HCT116 (cell line): ENCODE results near the gene COL15A1. TPM values are rescaled to one million over a fixed set of nuclear protein-coding genes. Genes with fewer than 3 reads are reported as not detected.

Experiments used
- ATAC-seq: fragments of 200-7000 bp; cut with Tn5 transposase; 2 replicates; pipeline ENCODE4 v1.9.1; 2020; ENCODE audit warnings: mild to moderate bottlenecking, moderate library complexity
- BruUV-seq: library from RNA; stranded (reverse); fragments of 400-500 nt; replicated peaks from 2 replicates; lab custom pipeline; 2021; lab: Mats Ljungman, UMichigan
- CTCF ChIA-PET: fragments of 300-600 bp; sonication (Branson Sonifier 250); formaldehyde crosslinking; loops from one replicate; lab custom pipeline; 2021; ENCODE audit warnings: antibody characterized with exemption; lab: Charles Lee
- POLR2A ChIA-PET: fragments of 300-600, 350-600 bp; sonication (Branson Sonifier 250); formaldehyde crosslinking; loops from one replicate; lab custom pipeline; 2021; ENCODE audit warnings: antibody characterized with exemption; lab: Charles Lee
- RAD21 ChIA-PET, 2 experiments: fragments of 300-600 bp; sonication (Branson Sonifier 250); formaldehyde crosslinking; loops; one replicate each; lab custom pipeline; 2023; ENCODE audit warnings: low total read pairs in 2 of 2; ENCODE audit not compliant: uncharacterized antibody in 2 of 2, unreplicated experiment in 2 of 2, low non-redundant PET in 1 of 2; lab: Charles Lee
- DNase-seq: peaks from one replicate; pipeline ENCODE4 v3.0.0-alpha.2; 2010; ENCODE audit warnings: low read depth, low spot score
- H2AFZ ChIP-seq: fragments of 200-600 bp; shearing (Covaris generic), sonication (generic); 2 replicates; pipeline ENCODE4 v1.6.1; 2017; ENCODE audit warnings: low read depth, mixed run types, mixed read lengths, antibody characterized with exemption, low read length; ENCODE audit not compliant: poor library complexity, severe bottlenecking
- H3K27ac ChIP-seq: 2 replicates; pipeline ENCODE4 v1.5.1; 2012; ENCODE audit warnings: low read depth, low read length
- H3K27me3 ChIP-seq: fragments of 200-600 bp; sonication (generic); 2 replicates; pipeline ENCODE4 v1.6.1; 2016; ENCODE audit warnings: mixed run types, low read length, mixed read lengths; ENCODE audit not compliant: insufficient read depth
- H3K36me3 ChIP-seq, 2 experiments: fragments of 200-500 bp in 1 of 2; fragments of 200-600 bp in 1 of 2; sonication (Bioruptor generic) in 1 of 2; sonication (generic) in 1 of 2; 2 replicates each; pipeline versions ENCODE4 v1.5.1 to v1.6.1; 2014 to 2016; ENCODE audit warnings: low read length in 2 of 2, inconsistent platforms in 1 of 2, mixed read lengths in 1 of 2, mixed run types in 1 of 2; ENCODE audit not compliant: insufficient read depth in 2 of 2, control insufficient read depth in 1 of 2
- H3K4me1 ChIP-seq, 2 experiments: fragments of 200-600 bp in 1 of 2; sonication (generic) in 1 of 2; 2 replicates each; pipeline versions ENCODE4 v1.5.1 to v1.6.1; 2012 to 2017; ENCODE audit warnings: low read length in 2 of 2, inconsistent platforms in 1 of 2, mild to moderate bottlenecking in 1 of 2, mixed read lengths in 1 of 2, mixed run types in 1 of 2, moderate library complexity in 1 of 2; ENCODE audit not compliant: insufficient read depth in 2 of 2, control insufficient read depth in 1 of 2
- H3K4me2 ChIP-seq: fragments of 200-600 bp; sonication (generic); 2 replicates; pipeline ENCODE4 v1.6.1; 2017; ENCODE audit warnings: mixed run types, low read length, mixed read lengths
- H3K4me3 ChIP-seq, 2 experiments: fragments of 200-600 bp in 1 of 2; sonication (generic) in 1 of 2; replicated peaks in 1 of 2; 2 replicates each; pipeline ENCODE4 v1.5.1; 2011 to 2016; ENCODE audit warnings: low read length in 2 of 2, control low read depth in 1 of 2, low read depth in 1 of 2, mild to moderate bottlenecking in 1 of 2, mixed read lengths in 1 of 2, mixed run types in 1 of 2
- H3K79me2 ChIP-seq: fragments of 200-600 bp; sonication (generic); 2 replicates; pipeline ENCODE4 v1.6.1; 2017; ENCODE audit warnings: mild to moderate bottlenecking, mixed run types, low read length, moderate library complexity, mixed read lengths; ENCODE audit not compliant: insufficient read depth
- H3K9ac ChIP-seq: fragments of 200-600 bp; sonication (generic); 2 replicates; pipeline ENCODE4 v1.6.1; 2016; ENCODE audit warnings: low read length, mixed read lengths
- H3K9me2 ChIP-seq: fragments of 200-600 bp; sonication (generic), shearing (Covaris generic); 2 replicates; pipeline ENCODE4 v1.6.1; 2017; ENCODE audit warnings: mixed run types, mild to moderate bottlenecking, moderate library complexity; ENCODE audit not compliant: insufficient read depth
- H3K9me3 ChIP-seq, 2 experiments: fragments of 200-500 bp in 1 of 2; fragments of 200-600 bp in 1 of 2; sonication (Bioruptor generic) in 1 of 2; sonication (generic) in 1 of 2; 2 replicates each; pipeline ENCODE4 v1.6.1; 2014 to 2017; ENCODE audit warnings: low read length in 2 of 2, mixed read lengths in 2 of 2, inconsistent platforms in 1 of 2, low read depth in 1 of 2, mild to moderate bottlenecking in 1 of 2, mixed run types in 1 of 2, moderate library complexity in 1 of 2; ENCODE audit not compliant: control insufficient read depth in 1 of 2, insufficient read depth in 1 of 2
- H4K20me1 ChIP-seq: fragments of 200-600 bp; sonication (generic), shearing (Covaris generic); 2 replicates; pipeline ENCODE4 v1.6.1; 2017; ENCODE audit warnings: mixed run types, mild to moderate bottlenecking, moderate library complexity; ENCODE audit not compliant: insufficient read depth
- ATF3 ChIP-seq: IDR thresholded peaks from 2 replicates; pipeline ENCODE4 v1.6.1; 2012
- CBX3 ChIP-seq: IDR thresholded peaks from 2 replicates; pipeline ENCODE4 v1.6.1; 2012; ENCODE audit warnings: low read depth
- CEBPB ChIP-seq: IDR thresholded peaks from 2 replicates; pipeline ENCODE4 v1.6.1; 2012; ENCODE audit warnings: low read depth
- CTCF ChIP-seq, 3 experiments: fragments of 200-600 bp in 1 of 3; sonication (generic) in 1 of 3; IDR thresholded peaks in 2 of 3; conservative IDR thresholded peaks in 1 of 3; 2 replicates each; pipeline ENCODE4 v1.5.1; 2012 to 2017; ENCODE audit warnings: low read depth in 2 of 3, low read length in 2 of 3, antibody characterized with exemption in 1 of 3, borderline replicate concordance in 1 of 3, control low read depth in 1 of 3, mild to moderate bottlenecking in 1 of 3, mixed read lengths in 1 of 3, mixed run types in 1 of 3, moderate library complexity in 1 of 3; ENCODE audit not compliant: insufficient read depth in 1 of 3
- EGR1 ChIP-seq: IDR thresholded peaks from 2 replicates; pipeline ENCODE4 v1.6.1; 2012; ENCODE audit warnings: low read depth
- EZH2 ChIP-seq: fragments of 200-600 bp; sonication (generic); IDR thresholded peaks from 2 replicates; pipeline ENCODE4 v1.6.1; 2017; ENCODE audit warnings: antibody characterized with exemption, mixed run types
- EZH2phosphoT487 ChIP-seq: fragments of 200-600 bp; IDR thresholded peaks from 2 replicates; pipeline ENCODE4 v1.6.1; 2018; ENCODE audit warnings: antibody characterized with exemption, borderline replicate concordance
- FOSL1 ChIP-seq: IDR thresholded peaks from 2 replicates; pipeline ENCODE4 v1.6.1; 2012; ENCODE audit warnings: low read depth
- MAX ChIP-seq: IDR thresholded peaks from 2 replicates; pipeline ENCODE4 v1.6.1; 2012
- POLR2A ChIP-seq: IDR thresholded peaks from 2 replicates; pipeline ENCODE4 v1.7.0; 2011; ENCODE audit warnings: borderline replicate concordance; ENCODE audit not compliant: insufficient read depth, insufficient read length; ENCODE audit errors: extremely low read depth
- POLR2AphosphoS5 ChIP-seq: IDR thresholded peaks from 2 replicates; pipeline ENCODE4 v1.6.1; 2011; ENCODE audit warnings: mild to moderate bottlenecking, low read depth, low read length, moderate library complexity
- SIN3A ChIP-seq: IDR thresholded peaks from 2 replicates; pipeline ENCODE4 v1.6.1; 2012; ENCODE audit warnings: low read depth
- TCF7L2 ChIP-seq: IDR thresholded peaks from 2 replicates; pipeline ENCODE4 v1.7.0; 2011; ENCODE audit warnings: borderline replicate concordance, inconsistent platforms; ENCODE audit not compliant: insufficient read depth, insufficient read length; ENCODE audit errors: extremely low read depth
- YY1 ChIP-seq: IDR thresholded peaks from 2 replicates; pipeline ENCODE4 v1.6.1; 2011; ENCODE audit warnings: low read length, low read depth, moderate library complexity, mild to moderate bottlenecking; ENCODE audit not compliant: insufficient replicate concordance; ENCODE audit errors: extremely low read depth
- ZBTB33 ChIP-seq: IDR thresholded peaks from 2 replicates; pipeline ENCODE4 v1.6.1; 2011; ENCODE audit warnings: mild to moderate bottlenecking, low read length, moderate library complexity; ENCODE audit not compliant: insufficient replicate concordance; ENCODE audit errors: extremely low read depth
- ZFX ChIP-seq: fragments of 450-650 bp; IDR thresholded peaks from 2 replicates; pipeline ENCODE4 v1.6.1; 2017
- intact Hi-C: fragments of 100-400 bp; cut with micrococcal nuclease; formaldehyde crosslinking; loops from 2 replicates; pipeline ENCODE4 v1.10.0; 2022
- total RNA-seq: library from RNA; stranded (reverse); gene quantifications from one replicate; pipeline ENCODE4 v1.2.1, GENCODE V29; 2021; ENCODE audit not compliant: unreplicated experiment

COL15A1 gene
- total RNA-seq, 1 experiment from 2014 or later, result 0.15 TPM

GRCh38 chr9:98957826-98958225, 14.1 kb downstream of the COL15A1 start:
- ATAC-seq, result no peak
- no peak for DNase-seq
- no peak overlapping the region for H3K9ac ChIP-seq
- no peaks in the 10 kb centered on the region for H3K36me3 ChIP-seq
- no peak overlapping the region for H3K4me2 ChIP-seq
- H3K79me2 ChIP-seq, result no peaks in the 10 kb centered on the region
- ChIA-PET RAD21 (no interaction called here), POLR2A (no interaction called here), CTCF (no interaction called here)
- H3K9me2 ChIP-seq, result no peaks in the 10 kb centered on the region
- H3K27me3 ChIP-seq, result no peaks in the 10 kb centered on the region
- no peaks in the 10 kb centered on the region for H4K20me1 ChIP-seq
- H3K4me1 ChIP-seq, result no peaks in the 10 kb centered on the region
- no peak overlapping the region for H2AFZ ChIP-seq
- intact Hi-C loops, result no loop called here
- H3K4me3 ChIP-seq, result no peak overlapping the region
- TF ChIP-seq ZBTB33 (no peak), MAX (no peak), FOSL1 (no peak)
- no TSS peak for BruUV-seq
- no peak overlapping the region for H3K27ac ChIP-seq
- no peaks in the 10 kb centered on the region for H3K9me3 ChIP-seq

GRCh38 chr9:98958271-98958984, 14.7 kb downstream of the COL15A1 start:
- DNase-seq (no peak), ATAC-seq (no peak)
- no peaks in the 10 kb centered on the region for H4K20me1 ChIP-seq
- H3K4me3 ChIP-seq, result no peak overlapping the region
- intact Hi-C loops, result no loop called here
- ChIA-PET POLR2A (no interaction called here), CTCF (no interaction called here), RAD21 (no interaction called here)
- no peak overlapping the region for H3K9ac ChIP-seq
- no peaks in the 10 kb centered on the region for H3K36me3 ChIP-seq
- no peak overlapping the region for H3K4me2 ChIP-seq
- H3K9me3 ChIP-seq, result no peaks in the 10 kb centered on the region
- no TSS peak for BruUV-seq
- no peaks in the 10 kb centered on the region for H3K9me2 ChIP-seq
- no peak overlapping the region for H3K27ac ChIP-seq
- H3K27me3 ChIP-seq, result no peaks in the 10 kb centered on the region
- no peaks in the 10 kb centered on the region for H3K4me1 ChIP-seq
- H2AFZ ChIP-seq, result no peak overlapping the region
- no peaks in the 10 kb centered on the region for H3K79me2 ChIP-seq
- TF ChIP-seq TCF7L2 (no peak), EZH2 (no peak), POLR2A (no peak), FOSL1 (no peak), SIN3A (no peak), ATF3 (no peak), POLR2AphosphoS5 (no peak), YY1 (no peak), EGR1 (no peak), CTCF (IDR thresholded peaks at IDR 0.05 in 2 of 3, conservative IDR thresholded peaks at IDR 0.05 in 1 of 3; ENCODE audit: borderline replicate concordance in 1 of 3, insufficient read depth in 1 of 3, low read depth in 2 of 3, low read length in 2 of 3) (no peak), CBX3 (no peak), ZFX (no peak), EZH2phosphoT487 (no peak), MAX (no peak), CEBPB (no peak)
